K562 (cell line): Measurements from ENCODE around the gene YTHDF1. TPM values are rescaled to one million over a fixed set of nuclear protein-coding genes. Genes with fewer than 3 reads are reported as not detected.

ENCODE experiments used
- BMI1 ChIP-seq: fragments of 150-350 bp; IDR thresholded peaks from 2 replicates; pipeline ENCODE4 v1.6.1; 2014; ENCODE audit warnings: low read length
- DDX20 ChIP-seq: fragments of 450-650 bp; IDR thresholded peaks from 2 replicates; pipeline ENCODE4 v1.6.1; 2016; ENCODE audit warnings: missing genetic modification characterization, low read depth, mild to moderate bottlenecking, missing compliant biosample characterization, moderate library complexity
- FUS ChIP-seq: fragments of 200-400 bp; formaldehyde crosslinking; optimal IDR thresholded peaks from 2 replicates; pipeline ENCODE3; 2017; ENCODE audit warnings: low read depth, low read length
- KLF6 ChIP-seq: fragments of 250-450 bp; sonication (Bioruptor Pico); IDR thresholded peaks from 2 replicates; pipeline ENCODE4 v1.4.0; 2020; ENCODE audit warnings: mild to moderate bottlenecking, moderate library complexity, borderline replicate concordance
- NR2C1 ChIP-seq, 2 experiments: fragments of 450-650 bp; IDR thresholded peaks; 2 replicates each; pipeline ENCODE4 v1.6.1; 2017; ENCODE audit warnings: mild to moderate bottlenecking in 2 of 2, antibody characterized with exemption in 1 of 2, inconsistent platforms in 1 of 2, missing compliant biosample characterization in 1 of 2, missing genetic modification characterization in 1 of 2
- NR2F6 ChIP-seq: fragments of 450-650 bp; formaldehyde crosslinking; IDR thresholded peaks from 2 replicates; pipeline ENCODE4 v1.4.0; 2020; ENCODE audit warnings: mild to moderate bottlenecking
- NR4A1 ChIP-seq, 2 experiments: fragments of 250-450 bp in 1 of 2; fragments of 450-650 bp in 1 of 2; sonication (Bioruptor Pico) in 1 of 2; IDR thresholded peaks; 2 replicates each; pipeline versions ENCODE4 v1.4.0 to v1.6.1; 2016 to 2020; ENCODE audit warnings: mild to moderate bottlenecking in 2 of 2, missing compliant biosample characterization in 1 of 2, missing genetic modification characterization in 1 of 2, moderate library complexity in 1 of 2
- PRMT5 ChIP-seq: sonication (generic); formaldehyde crosslinking; IDR thresholded peaks from 2 replicates; pipeline ENCODE4 v1.5.0; 2020; ENCODE audit warnings: missing genetic modification reagents
- SMAD3 ChIP-seq: fragments of 450-650 bp; formaldehyde crosslinking; conservative IDR thresholded peaks from 2 replicates; pipeline ENCODE4 v1.4.0; 2020; ENCODE audit warnings: mild to moderate bottlenecking
- ZBED1 ChIP-seq: IDR thresholded peaks from 2 replicates; pipeline ENCODE4 v1.6.1; 2014
- ZNF133 ChIP-seq: fragments of 250-450 bp; sonication (Bioruptor Pico); IDR thresholded peaks from 2 replicates; pipeline ENCODE4 v1.4.0; 2020; ENCODE audit warnings: mild to moderate bottlenecking
- ZNF584 ChIP-seq: fragments of 200-800 bp; sonication (Bioruptor generic); IDR thresholded peaks from 2 replicates; pipeline ENCODE4 v1.6.1; 2016; ENCODE audit warnings: low read depth, mild to moderate bottlenecking, missing genetic modification characterization, missing compliant biosample characterization
- ZNF668 ChIP-seq: fragments of 250-450 bp; sonication (Bioruptor Pico); IDR thresholded peaks from 2 replicates; pipeline ENCODE4 v1.8.0; 2022; ENCODE audit warnings: mild to moderate bottlenecking, inconsistent platforms
- ZNF75A ChIP-seq: fragments of 450-650 bp; formaldehyde crosslinking; IDR thresholded peaks from 2 replicates; pipeline ENCODE4 v1.4.0; 2020; ENCODE audit warnings: mild to moderate bottlenecking
- polyA plus RNA-seq, 8 experiments: library from polyadenylated mRNA; depleted of rRNA in 4 of 8; stranded (reverse) in 5 of 8; unstranded in 3 of 8; fragments of >200 nt; fragmentation: Nextera tagmentation in 2 of 8; fragmentation: Illumina TruSeq in 1 of 8; extraction: Ambion mirVana in 2 of 8; extraction: Trizol in 1 of 8; gene quantifications; 2 replicates each; pipeline versions ENCODE4 v1.2.1 to v1.2.3, GENCODE V29; 2011 to 2014; ENCODE audit warnings: inconsistent platforms in 1 of 8, missing spikeins in 1 of 8
- total RNA-seq, 7 experiments: library from RNA; depleted of rRNA in 6 of 7; stranded (reverse); fragments of >200 nt in 6 of 7; fragmentation: Illumina TruSeq in 2 of 7; extraction: Trizol in 2 of 7; gene quantifications; 2 replicates each; pipeline versions ENCODE4 v1.2.1 to v1.2.3, GENCODE V29; 2011 to 2021; ENCODE audit warnings: low replicate concordance in 1 of 7
- TF ChIP-seq, protein P1 (sequence below): fragments of 250-450 bp; sonication (Bioruptor Pico); IDR thresholded peaks from 2 replicates; pipeline ENCODE4 v1.4.0; 2020; ENCODE audit warnings: mild to moderate bottlenecking, moderate library complexity
- TF ChIP-seq, protein P2 (sequence below): sonication (generic); formaldehyde crosslinking; IDR thresholded peaks from 2 replicates; pipeline ENCODE4 v1.9.0; 2022; ENCODE audit warnings: mild to moderate bottlenecking, missing genetic modification reagents
- TF ChIP-seq, protein P3 (sequence below): fragments of 450-650 bp; IDR thresholded peaks from 2 replicates; pipeline ENCODE4 v1.6.1; 2014; ENCODE audit warnings: low read depth, mild to moderate bottlenecking, moderate library complexity, borderline replicate concordance
- TF ChIP-seq, protein P4 (sequence below): sonication (generic); formaldehyde crosslinking; IDR thresholded peaks from 2 replicates; pipeline ENCODE4 v1.8.0; 2022; ENCODE audit warnings: mild to moderate bottlenecking, low read depth, missing genetic modification reagents
- TF ChIP-seq, protein P5 (sequence below): fragments of 200-800 bp; sonication (Bioruptor generic); IDR thresholded peaks from 2 replicates; pipeline ENCODE4 v1.6.1; 2017; ENCODE audit warnings: missing genetic modification characterization, missing compliant biosample characterization
- TF ChIP-seq, protein P6 (sequence below): conservative IDR thresholded peaks from 2 replicates; pipeline ENCODE4 v1.6.1; 2011; ENCODE audit warnings: low read depth, mild to moderate bottlenecking, low read length; ENCODE audit not compliant: control insufficient read depth

Gene YTHDF1
- total and polyA plus RNA-seq, 9 of the 15 experiments (the other 6 are each of a cell fraction or from before 2014, with no cell fraction given), result 10.1 to 42.4 (median 27.8) TPM

DNA sequence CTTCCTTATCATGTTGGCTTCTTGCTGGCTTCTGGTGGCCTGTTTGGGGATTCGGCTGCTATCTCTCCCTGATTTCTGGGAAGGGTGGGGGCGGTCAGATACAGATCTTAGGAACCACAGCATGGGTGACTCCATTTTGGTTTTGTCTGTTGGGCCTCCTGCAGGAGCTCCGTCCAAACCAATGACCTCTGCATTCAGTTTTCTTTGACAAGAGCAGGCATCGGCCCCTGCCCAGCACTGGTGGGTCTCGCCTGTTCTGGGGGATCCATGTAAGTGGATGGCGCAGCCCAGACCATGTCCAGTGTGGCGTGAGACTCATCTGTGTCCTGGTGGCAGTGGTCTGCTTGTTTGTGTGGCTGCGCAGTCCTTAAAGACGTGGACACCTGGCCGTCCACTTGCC, 48.1 kb upstream of the YTHDF1 start (continued):
- TF ChIP-seq, protein P1, sequence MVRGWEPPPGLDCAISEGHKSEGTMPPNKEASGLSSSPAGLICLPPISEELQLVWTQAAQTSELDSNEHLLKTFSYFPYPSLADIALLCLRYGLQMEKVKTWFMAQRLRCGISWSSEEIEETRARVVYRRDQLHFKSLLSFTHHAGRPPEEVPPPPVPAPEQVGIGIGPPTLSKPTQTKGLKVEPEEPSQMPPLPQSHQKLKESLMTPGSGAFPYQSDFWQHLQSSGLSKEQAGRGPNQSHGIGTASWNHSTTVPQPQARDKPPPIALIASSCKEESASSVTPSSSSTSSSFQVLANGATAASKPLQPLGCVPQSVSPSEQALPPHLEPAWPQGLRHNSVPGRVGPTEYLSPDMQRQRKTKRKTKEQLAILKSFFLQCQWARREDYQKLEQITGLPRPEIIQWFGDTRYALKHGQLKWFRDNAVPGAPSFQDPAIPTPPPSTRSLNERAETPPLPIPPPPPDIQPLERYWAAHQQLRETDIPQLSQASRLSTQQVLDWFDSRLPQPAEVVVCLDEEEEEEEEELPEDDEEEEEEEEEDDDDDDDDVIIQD, result 0 out of 2 replicates have a peak, but pooled peaks have one; percentile 56
- TF ChIP-seq, protein P2, sequence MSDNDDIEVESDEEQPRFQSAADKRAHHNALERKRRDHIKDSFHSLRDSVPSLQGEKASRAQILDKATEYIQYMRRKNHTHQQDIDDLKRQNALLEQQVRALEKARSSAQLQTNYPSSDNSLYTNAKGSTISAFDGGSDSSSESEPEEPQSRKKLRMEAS (CRISPR knock-in tag), result no peak
- TF ChIP-seq ZNF668, result peak; percentile 92; the same call in 1 of the 2 replicates
- TF ChIP-seq, protein P3, sequence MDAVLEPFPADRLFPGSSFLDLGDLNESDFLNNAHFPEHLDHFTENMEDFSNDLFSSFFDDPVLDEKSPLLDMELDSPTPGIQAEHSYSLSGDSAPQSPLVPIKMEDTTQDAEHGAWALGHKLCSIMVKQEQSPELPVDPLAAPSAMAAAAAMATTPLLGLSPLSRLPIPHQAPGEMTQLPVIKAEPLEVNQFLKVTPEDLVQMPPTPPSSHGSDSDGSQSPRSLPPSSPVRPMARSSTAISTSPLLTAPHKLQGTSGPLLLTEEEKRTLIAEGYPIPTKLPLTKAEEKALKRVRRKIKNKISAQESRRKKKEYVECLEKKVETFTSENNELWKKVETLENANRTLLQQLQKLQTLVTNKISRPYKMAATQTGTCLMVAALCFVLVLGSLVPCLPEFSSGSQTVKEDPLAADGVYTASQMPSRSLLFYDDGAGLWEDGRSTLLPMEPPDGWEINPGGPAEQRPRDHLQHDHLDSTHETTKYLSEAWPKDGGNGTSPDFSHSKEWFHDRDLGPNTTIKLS, result no peak
- peak; percentile 96 for TF ChIP-seq ZNF133 (CRISPR knock-in tag)
- TF ChIP-seq NR2C1 (IDR thresholded peaks at IDR 0.05), result no peak
- peak; percentile 87 for TF ChIP-seq NR2C1 (tag; IDR thresholded peaks at IDR 0.05)
- no peak for TF ChIP-seq PRMT5 (CRISPR knock-in tag)
- TF ChIP-seq ZBED1, result no peak
- peak; percentile 91 for TF ChIP-seq SMAD3 (CRISPR knock-in tag)
- TF ChIP-seq, protein P4, sequence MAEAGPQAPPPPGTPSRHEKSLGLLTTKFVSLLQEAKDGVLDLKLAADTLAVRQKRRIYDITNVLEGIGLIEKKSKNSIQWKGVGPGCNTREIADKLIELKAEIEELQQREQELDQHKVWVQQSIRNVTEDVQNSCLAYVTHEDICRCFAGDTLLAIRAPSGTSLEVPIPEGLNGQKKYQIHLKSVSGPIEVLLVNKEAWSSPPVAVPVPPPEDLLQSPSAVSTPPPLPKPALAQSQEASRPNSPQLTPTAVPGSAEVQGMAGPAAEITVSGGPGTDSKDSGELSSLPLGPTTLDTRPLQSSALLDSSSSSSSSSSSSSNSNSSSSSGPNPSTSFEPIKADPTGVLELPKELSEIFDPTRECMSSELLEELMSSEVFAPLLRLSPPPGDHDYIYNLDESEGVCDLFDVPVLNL (CRISPR knock-in tag), result no peak
- TF ChIP-seq ZNF75A (CRISPR knock-in tag), result no peak
- TF ChIP-seq, protein P5, sequence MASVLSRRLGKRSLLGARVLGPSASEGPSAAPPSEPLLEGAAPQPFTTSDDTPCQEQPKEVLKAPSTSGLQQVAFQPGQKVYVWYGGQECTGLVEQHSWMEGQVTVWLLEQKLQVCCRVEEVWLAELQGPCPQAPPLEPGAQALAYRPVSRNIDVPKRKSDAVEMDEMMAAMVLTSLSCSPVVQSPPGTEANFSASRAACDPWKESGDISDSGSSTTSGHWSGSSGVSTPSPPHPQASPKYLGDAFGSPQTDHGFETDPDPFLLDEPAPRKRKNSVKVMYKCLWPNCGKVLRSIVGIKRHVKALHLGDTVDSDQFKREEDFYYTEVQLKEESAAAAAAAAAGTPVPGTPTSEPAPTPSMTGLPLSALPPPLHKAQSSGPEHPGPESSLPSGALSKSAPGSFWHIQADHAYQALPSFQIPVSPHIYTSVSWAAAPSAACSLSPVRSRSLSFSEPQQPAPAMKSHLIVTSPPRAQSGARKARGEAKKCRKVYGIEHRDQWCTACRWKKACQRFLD, result peak; percentile 89
- no peak for TF ChIP-seq ZNF584 (CRISPR knock-in tag)
- peak; percentile 97 for TF ChIP-seq KLF6 (CRISPR knock-in tag)
- TF ChIP-seq FUS, result no peak
- TF ChIP-seq, protein P6, sequence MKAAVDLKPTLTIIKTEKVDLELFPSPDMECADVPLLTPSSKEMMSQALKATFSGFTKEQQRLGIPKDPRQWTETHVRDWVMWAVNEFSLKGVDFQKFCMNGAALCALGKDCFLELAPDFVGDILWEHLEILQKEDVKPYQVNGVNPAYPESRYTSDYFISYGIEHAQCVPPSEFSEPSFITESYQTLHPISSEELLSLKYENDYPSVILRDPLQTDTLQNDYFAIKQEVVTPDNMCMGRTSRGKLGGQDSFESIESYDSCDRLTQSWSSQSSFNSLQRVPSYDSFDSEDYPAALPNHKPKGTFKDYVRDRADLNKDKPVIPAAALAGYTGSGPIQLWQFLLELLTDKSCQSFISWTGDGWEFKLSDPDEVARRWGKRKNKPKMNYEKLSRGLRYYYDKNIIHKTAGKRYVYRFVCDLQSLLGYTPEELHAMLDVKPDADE, result no peak
- TF ChIP-seq DDX20 (tag), result peak; percentile 86
- TF ChIP-seq NR2F6 (CRISPR knock-in tag), result no peak
- TF ChIP-seq BMI1, result no peak
- peak; percentile 88 for TF ChIP-seq NR4A1 (CRISPR knock-in tag; IDR thresholded peaks at IDR 0.05)
- TF ChIP-seq NR4A1 (tag; IDR thresholded peaks at IDR 0.05), result peak; percentile 98
